Measurements from ENCODE around the gene AQP1. TPM values are rescaled to one million over a fixed set of nuclear protein-coding genes. Genes with fewer than 3 reads are reported as not detected.

Gene AQP1
- total and polyA plus RNA-seq, 5 donors from 2014 or later: 0.20 TPM; not detected in 4

DNA sequence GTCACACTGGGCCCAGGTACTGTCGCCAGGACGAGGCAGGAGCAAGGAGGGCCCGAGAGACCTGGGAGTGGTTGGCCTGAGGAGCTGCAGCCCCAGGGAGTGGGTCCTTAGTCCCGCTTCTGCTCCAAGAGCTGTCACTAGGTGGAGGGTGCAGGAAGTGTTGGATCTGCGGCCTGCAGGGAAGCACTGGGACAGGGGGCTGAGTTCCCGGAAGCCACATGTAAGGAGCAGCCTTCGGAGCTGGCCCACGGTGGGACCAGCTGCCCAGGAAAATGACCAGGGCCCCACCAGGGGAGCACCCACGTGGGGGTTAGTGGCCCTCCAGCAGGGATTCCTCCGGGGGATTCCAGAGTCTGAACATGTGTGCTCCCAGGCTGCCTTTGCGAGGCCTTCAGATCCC, 9.2 kb upstream of the AQP1 start:
- H3K27me3 ChIP-seq (ENCODE audit: control insufficient read depth, insufficient read depth, low read length): no peaks in the 10 kb centered on the region
- Mint-ChIP-seq H3K27me3 (no peaks in the 10 kb centered on the region), H3K9me3 (no peaks in the 10 kb centered on the region), H3K4me3 (no peak overlapping the region), H3K4me1 (no peaks in the 10 kb centered on the region), H3K27ac (no peak overlapping the region), H3K36me3 (no peaks in the 10 kb centered on the region)
- H3K36me3 ChIP-seq (ENCODE audit: control insufficient read depth, insufficient read depth, low read length): no peaks in the 10 kb centered on the region
- no peak overlapping the region for H3K27ac ChIP-seq (ENCODE audit: insufficient read depth, low read length, poor library complexity, severe bottlenecking)
- ATAC-seq (ENCODE audit: low read depth in 2 of 2) (no peak), DNase-seq (no peak)
- H3K9me3 ChIP-seq (ENCODE audit: control insufficient read depth in 2 of 2, low read length in 2 of 2): no peaks in the 10 kb centered on the region
- H3K4me3 ChIP-seq (ENCODE audit: low read depth, low read length): no peak overlapping the region
- H3K4me1 ChIP-seq (ENCODE audit: control insufficient read depth, insufficient read depth, low read length, poor library complexity, severe bottlenecking): no peaks in the 10 kb centered on the region

DNA sequence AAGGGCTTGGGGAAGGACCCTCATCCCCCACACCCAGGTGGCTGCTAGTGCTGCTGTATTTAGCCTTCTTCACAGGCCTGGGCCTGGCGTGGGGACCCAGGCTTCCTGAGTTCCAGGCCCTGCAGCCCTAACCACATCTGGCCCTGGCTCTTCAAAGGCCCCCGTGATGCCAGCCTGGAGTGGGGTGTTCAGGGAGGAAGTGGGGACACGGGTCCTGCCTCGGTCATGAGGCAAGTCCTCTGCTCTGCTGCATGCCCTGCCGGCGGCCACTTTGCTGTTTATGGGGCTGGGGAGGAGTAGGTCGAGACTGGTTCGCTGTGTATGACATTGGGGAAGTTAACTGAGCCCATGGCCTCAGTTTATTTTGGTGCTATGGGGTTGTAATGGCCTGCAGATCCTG, 8.5 kb upstream of the AQP1 start:
- no peak overlapping the region for H3K4me3 ChIP-seq (ENCODE audit: low read depth, low read length)
- H3K27me3 Mint-ChIP-seq: no peaks in the 10 kb centered on the region
- H3K36me3 Mint-ChIP-seq: no peaks in the 10 kb centered on the region
- H3K36me3 ChIP-seq (ENCODE audit: control insufficient read depth, insufficient read depth, low read length): no peaks in the 10 kb centered on the region
- no peak for DNase-seq
- no peak overlapping the region for H3K27ac ChIP-seq (ENCODE audit: insufficient read depth, low read length, poor library complexity, severe bottlenecking)
- H3K27ac Mint-ChIP-seq: no peak overlapping the region
- H3K4me1 ChIP-seq (ENCODE audit: control insufficient read depth, insufficient read depth, low read length, poor library complexity, severe bottlenecking): no peaks in the 10 kb centered on the region
- no peaks in the 10 kb centered on the region for H3K9me3 ChIP-seq (ENCODE audit: control insufficient read depth in 2 of 2, low read length in 2 of 2)
- no peak for ATAC-seq (ENCODE audit: low read depth in 2 of 2)
- H3K4me1 Mint-ChIP-seq: no peaks in the 10 kb centered on the region
- no peaks in the 10 kb centered on the region for H3K27me3 ChIP-seq (ENCODE audit: control insufficient read depth, insufficient read depth, low read length)
- no peaks in the 10 kb centered on the region for H3K9me3 Mint-ChIP-seq
- no peak overlapping the region for H3K4me3 Mint-ChIP-seq

DNA sequence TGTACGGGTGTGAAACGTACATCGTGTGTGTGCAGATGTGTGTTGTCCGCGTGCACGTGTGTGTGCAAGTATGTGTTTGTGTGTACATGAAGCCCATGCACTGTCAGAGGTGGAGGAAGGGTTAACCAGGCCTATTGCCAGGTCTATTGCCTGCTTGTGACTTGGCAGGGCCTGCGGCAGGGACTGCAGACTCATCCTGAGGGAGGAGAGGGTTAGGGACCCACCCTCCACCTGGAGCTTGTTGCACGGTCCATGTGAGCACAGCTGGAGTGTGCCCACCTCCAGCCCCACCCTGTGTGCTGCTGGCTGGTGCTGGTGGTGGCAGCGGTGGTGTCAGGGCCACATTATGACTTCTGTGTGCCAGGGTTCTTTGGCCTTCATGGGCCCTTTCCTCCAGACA, 7.1 kb upstream of the AQP1 start:
- H3K4me1 ChIP-seq (ENCODE audit: control insufficient read depth, insufficient read depth, low read length, poor library complexity, severe bottlenecking): no peaks in the 10 kb centered on the region
- DNase-seq: no peak
- H3K4me1 Mint-ChIP-seq: no peaks in the 10 kb centered on the region
- H3K36me3 Mint-ChIP-seq: no peaks in the 10 kb centered on the region
- no peak overlapping the region for H3K27ac ChIP-seq (ENCODE audit: insufficient read depth, low read length, poor library complexity, severe bottlenecking)
- H3K4me3 ChIP-seq (ENCODE audit: low read depth, low read length): no peak overlapping the region
- H3K9me3 ChIP-seq (ENCODE audit: control insufficient read depth in 2 of 2, low read length in 2 of 2): no peaks in the 10 kb centered on the region
- no peaks in the 10 kb centered on the region for H3K9me3 Mint-ChIP-seq
- no peak overlapping the region for H3K4me3 Mint-ChIP-seq
- H3K36me3 ChIP-seq (ENCODE audit: control insufficient read depth, insufficient read depth, low read length): no peaks in the 10 kb centered on the region
- no peak overlapping the region for H3K27ac Mint-ChIP-seq
- H3K27me3 Mint-ChIP-seq: no peaks in the 10 kb centered on the region
- ATAC-seq (ENCODE audit: low read depth in 2 of 2): no peak
- no peaks in the 10 kb centered on the region for H3K27me3 ChIP-seq (ENCODE audit: control insufficient read depth, insufficient read depth, low read length)

DNA sequence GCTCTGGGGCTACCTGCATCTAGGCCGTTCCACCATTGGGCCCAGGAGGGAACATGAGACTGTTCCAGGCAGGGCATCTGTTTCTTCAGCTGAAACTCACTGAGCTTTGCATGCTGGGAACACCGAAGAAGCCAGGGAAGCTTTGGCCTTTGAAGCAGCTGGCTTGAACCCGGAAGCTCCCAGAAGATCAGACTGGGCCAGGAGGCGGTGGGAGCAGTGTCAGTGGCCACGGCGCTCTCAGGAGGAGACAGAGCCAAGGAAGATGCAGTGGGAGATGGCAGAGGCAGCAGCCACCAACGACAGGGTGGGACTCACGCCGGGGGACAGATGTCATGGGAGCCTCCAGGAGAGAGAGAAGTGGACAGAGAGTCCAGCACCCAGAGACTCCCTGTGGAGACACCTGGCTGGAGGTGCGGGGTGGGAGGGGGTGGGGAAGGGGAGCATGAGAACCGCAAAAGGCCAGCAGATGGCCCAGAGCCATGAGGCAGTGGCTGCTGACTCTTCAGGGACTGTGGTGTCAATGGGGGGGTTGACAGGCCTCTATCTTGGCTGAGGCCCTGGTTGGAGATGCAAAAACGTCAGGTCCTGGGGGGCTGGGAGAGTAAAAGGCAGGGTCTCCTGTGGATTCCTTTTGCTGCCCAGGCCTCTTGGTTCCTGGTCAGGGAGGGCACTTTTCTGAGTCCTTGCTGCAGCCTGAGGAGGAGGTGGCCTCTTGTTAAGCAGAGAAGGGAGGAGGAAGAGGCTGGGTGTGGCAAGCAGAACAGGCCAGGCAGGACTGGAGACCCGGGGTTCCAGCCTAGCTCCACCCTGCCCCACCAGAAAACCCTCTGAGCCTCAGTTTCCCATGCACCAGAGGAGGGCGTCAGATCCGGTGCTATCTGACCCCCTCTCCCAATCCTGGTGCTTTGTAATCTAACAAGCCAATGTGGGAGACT, 6.3 kb upstream of the AQP1 start:
- Histone ChIP-seq H3K36me3 (ENCODE audit: control insufficient read depth, insufficient read depth, low read length) (no peaks in the 10 kb centered on the region), H3K27me3 (ENCODE audit: control insufficient read depth, insufficient read depth, low read length) (no peaks in the 10 kb centered on the region), H3K4me1 (ENCODE audit: control insufficient read depth, insufficient read depth, low read length, poor library complexity, severe bottlenecking) (no peaks in the 10 kb centered on the region), H3K4me3 (ENCODE audit: low read depth, low read length) (no peak overlapping the region), H3K9me3 (ENCODE audit: control insufficient read depth in 2 of 2, low read length in 2 of 2) (no peaks in the 10 kb centered on the region), H3K27ac (ENCODE audit: insufficient read depth, low read length, poor library complexity, severe bottlenecking) (no peak overlapping the region)
- DNase-seq (no peak), ATAC-seq (ENCODE audit: low read depth in 2 of 2) (no peak)
- no peaks in the 10 kb centered on the region for H3K4me1 Mint-ChIP-seq
- H3K4me3 Mint-ChIP-seq: no peak overlapping the region
- no peak overlapping the region for H3K27ac Mint-ChIP-seq
- H3K9me3 Mint-ChIP-seq: no peaks in the 10 kb centered on the region
- H3K36me3 Mint-ChIP-seq: no peaks in the 10 kb centered on the region
- no peaks in the 10 kb centered on the region for H3K27me3 Mint-ChIP-seq

DNA sequence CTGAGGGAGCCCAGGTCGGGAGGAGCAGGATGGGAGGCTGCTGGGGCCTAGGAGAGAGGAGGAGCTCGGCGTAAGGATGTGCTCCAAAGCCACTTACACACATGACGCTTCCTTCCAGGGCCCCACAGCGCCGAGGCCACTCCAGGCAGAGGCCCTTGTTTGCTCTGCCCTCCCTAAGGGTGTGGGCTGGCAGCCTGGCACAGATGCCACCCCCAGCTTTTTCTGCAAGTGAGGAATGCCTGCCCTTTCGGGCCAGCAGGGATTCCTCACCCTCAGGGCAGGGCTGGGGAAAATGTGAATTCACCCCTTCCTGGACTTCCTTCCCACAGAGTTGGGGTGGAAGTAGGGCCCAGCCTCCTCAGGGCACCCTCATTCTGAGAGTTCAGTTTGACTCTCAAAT, 5.6 kb upstream of the AQP1 start:
- no peaks in the 10 kb centered on the region for H3K27me3 Mint-ChIP-seq
- no peak overlapping the region for H3K4me3 Mint-ChIP-seq
- Histone ChIP-seq H3K4me1 (ENCODE audit: control insufficient read depth, insufficient read depth, low read length, poor library complexity, severe bottlenecking) (no peaks in the 10 kb centered on the region), H3K9me3 (ENCODE audit: control insufficient read depth in 2 of 2, low read length in 2 of 2) (no peaks in the 10 kb centered on the region), H3K27ac (ENCODE audit: insufficient read depth, low read length, poor library complexity, severe bottlenecking) (no peak overlapping the region), H3K4me3 (ENCODE audit: low read depth, low read length) (no peak overlapping the region), H3K27me3 (ENCODE audit: control insufficient read depth, insufficient read depth, low read length) (no peaks in the 10 kb centered on the region), H3K36me3 (ENCODE audit: control insufficient read depth, insufficient read depth, low read length) (no peaks in the 10 kb centered on the region)
- no peaks in the 10 kb centered on the region for H3K9me3 Mint-ChIP-seq
- H3K36me3 Mint-ChIP-seq: no peaks in the 10 kb centered on the region
- no peak overlapping the region for H3K27ac Mint-ChIP-seq
- ATAC-seq (ENCODE audit: low read depth in 2 of 2) (no peak), DNase-seq (no peak)
- no peaks in the 10 kb centered on the region for H3K4me1 Mint-ChIP-seq

DNA sequence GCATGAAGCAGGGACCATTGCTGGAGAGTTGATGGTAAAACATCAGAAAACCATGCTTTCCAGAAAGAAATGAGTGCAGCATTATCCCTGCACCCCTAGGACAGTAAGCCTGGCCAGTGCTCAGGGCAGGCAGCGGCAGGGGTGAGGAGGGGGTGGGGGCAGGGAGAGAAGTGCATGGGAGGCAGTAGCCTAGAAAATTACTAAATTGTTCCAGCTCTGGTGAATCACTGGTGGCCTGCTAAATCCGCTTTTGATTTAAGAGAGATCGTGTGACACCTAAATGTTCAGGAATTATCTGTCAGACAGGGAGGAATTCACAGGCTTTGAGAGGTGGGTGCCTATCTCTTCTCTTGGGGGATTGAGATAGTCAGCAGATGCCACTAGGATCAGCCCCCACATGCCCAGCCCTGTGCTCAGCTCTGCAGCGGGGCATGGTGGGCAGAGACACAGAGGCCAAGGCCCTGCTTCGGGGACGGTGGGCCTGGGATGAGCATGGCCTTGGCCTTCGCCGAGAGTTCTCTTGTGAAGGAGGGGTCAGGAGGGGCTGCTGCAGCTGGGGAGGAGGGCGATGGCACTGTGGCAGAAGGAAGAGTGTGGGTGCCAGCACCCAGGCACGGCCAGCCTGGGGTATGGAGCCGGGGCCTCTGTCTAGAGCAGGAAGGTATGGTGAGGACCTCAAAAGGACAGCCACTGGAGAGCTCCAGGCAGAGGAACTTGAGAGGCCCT, 5.0 kb upstream of the AQP1 start:
- no peak overlapping the region for H3K4me3 ChIP-seq (ENCODE audit: low read depth, low read length)
- H3K36me3 ChIP-seq (ENCODE audit: control insufficient read depth, insufficient read depth, low read length): no peaks in the 10 kb centered on the region
- no peaks in the 10 kb centered on the region for H3K27me3 ChIP-seq (ENCODE audit: control insufficient read depth, insufficient read depth, low read length)
- H3K9me3 ChIP-seq (ENCODE audit: control insufficient read depth in 2 of 2, low read length in 2 of 2): no peaks in the 10 kb centered on the region
- Mint-ChIP-seq H3K27ac (no peak overlapping the region), H3K27me3 (no peaks in the 10 kb centered on the region), H3K4me3 (no peak overlapping the region), H3K4me1 (no peaks in the 10 kb centered on the region), H3K9me3 (no peaks in the 10 kb centered on the region), H3K36me3 (no peaks in the 10 kb centered on the region)
- DNase-seq: no peak
- no peak for ATAC-seq (ENCODE audit: low read depth in 2 of 2)
- no peaks in the 10 kb centered on the region for H3K4me1 ChIP-seq (ENCODE audit: control insufficient read depth, insufficient read depth, low read length, poor library complexity, severe bottlenecking)
- no peak overlapping the region for H3K27ac ChIP-seq (ENCODE audit: insufficient read depth, low read length, poor library complexity, severe bottlenecking)

DNA sequence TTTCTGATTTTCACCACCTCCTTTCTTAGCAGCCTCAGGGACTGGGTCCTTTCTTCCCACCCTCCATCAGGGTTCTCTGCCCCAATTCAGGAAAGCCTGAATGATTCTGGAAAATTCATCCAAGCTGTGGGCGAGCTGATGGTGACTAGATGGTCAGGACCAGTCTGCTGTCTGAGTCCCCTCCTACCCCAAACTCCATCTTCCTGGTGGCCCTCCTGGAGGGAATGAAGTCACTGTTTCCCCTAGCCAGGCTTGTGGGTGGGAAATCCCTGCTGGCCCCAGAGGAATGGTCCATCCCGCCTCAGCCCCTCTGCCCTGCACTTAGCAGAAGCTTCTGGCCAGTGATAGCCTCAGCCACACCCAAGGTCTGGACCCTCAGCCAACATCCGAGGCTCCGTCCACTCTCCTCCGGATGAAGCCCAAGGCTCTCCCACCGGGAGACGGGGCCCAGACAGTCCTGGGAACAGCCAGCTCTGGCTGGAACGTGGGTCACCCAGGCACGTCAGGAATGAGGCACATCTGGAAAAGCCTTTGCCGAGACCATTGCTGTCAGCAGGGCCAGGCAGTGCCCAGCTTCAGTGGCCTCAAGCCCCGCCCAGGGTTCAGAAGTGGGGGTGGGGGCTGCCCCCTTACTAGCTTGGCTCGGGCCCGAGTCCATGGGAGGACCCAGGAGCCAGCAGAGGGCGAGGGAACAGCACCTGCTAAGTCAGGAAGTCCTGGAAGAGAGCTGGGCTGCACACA, 4.0 kb upstream of the AQP1 start:
- Histone ChIP-seq H3K27me3 (ENCODE audit: control insufficient read depth, insufficient read depth, low read length) (no peaks in the 10 kb centered on the region), H3K27ac (ENCODE audit: insufficient read depth, low read length, poor library complexity, severe bottlenecking) (no peak overlapping the region), H3K4me1 (ENCODE audit: control insufficient read depth, insufficient read depth, low read length, poor library complexity, severe bottlenecking) (no peaks in the 10 kb centered on the region), H3K4me3 (ENCODE audit: low read depth, low read length) (no peak overlapping the region), H3K9me3 (ENCODE audit: control insufficient read depth in 2 of 2, low read length in 2 of 2) (no peaks in the 10 kb centered on the region), H3K36me3 (ENCODE audit: control insufficient read depth, insufficient read depth, low read length) (no peaks in the 10 kb centered on the region)
- Mint-ChIP-seq H3K36me3 (no peaks in the 10 kb centered on the region), H3K4me3 (no peak overlapping the region), H3K27ac (no peak overlapping the region), H3K27me3 (no peaks in the 10 kb centered on the region), H3K4me1 (no peaks in the 10 kb centered on the region), H3K9me3 (no peaks in the 10 kb centered on the region)
- DNase-seq: no peak
- no peak for ATAC-seq (ENCODE audit: low read depth in 2 of 2)

All from CD4-positive, CD25-positive, alpha-beta regulatory T cell (primary cell).